ENCODE measurements around the gene C16orf86.

The C16orf86 gene

DNA sequence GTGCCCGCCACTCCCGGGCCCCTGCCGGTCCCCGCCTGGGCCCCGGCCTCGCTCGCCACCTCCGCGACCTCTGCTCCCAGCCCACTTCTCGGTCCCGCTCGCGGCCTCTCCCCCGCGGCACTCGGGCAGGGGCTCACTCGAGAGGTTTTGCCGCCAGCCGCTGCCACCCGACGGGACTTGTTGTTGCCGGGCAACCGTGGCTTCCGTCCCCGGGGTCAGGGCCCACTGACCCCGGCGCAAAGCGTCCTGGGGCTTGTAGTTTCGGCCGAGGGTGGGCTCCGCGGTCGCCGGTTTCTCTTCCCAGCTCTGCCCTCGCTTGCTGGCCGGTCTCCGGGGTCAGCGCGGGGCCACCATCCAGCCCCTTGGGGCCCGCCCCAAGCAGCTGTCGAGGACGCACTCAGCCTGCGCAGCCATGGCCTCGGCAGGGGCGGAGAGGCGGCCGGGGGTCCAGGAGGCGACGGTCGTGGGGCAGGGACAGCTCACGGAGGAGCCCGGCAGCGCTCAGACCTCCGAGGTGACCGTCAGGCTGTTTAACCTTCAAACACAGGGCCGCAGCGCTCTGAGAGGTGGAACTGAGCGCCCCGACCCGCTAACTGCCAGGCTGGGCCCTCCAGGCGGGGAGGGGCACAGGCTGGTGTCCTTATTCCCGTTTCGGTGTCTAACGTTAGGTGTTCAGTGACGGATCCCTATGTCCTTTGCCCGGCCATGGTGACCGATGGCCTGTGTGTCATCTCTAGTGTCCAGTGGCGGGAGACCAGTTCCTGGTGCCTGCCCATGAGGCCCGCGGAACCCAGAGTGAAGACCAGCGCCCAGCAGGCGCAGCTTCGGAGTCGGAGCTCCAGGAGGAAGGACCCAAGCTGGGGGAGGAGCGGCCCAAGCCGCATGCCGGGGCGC is at the start of gene C16orf86, which contains the start of gene ENKD1:
TSS of gene C16orf86 (plus strand) at position 256 of the 894 bp plus-strand sequence. CDS start at position 413, 157 bp downstream.
TSS of gene ENKD1 (minus strand) at position 192 of the 894 bp plus-strand sequence. CDS start 308 bp downstream, outside the sequence.
- peak in 12 of 14 donors; percentile 31 to 80 (median 64) for DNase-seq

DNA sequence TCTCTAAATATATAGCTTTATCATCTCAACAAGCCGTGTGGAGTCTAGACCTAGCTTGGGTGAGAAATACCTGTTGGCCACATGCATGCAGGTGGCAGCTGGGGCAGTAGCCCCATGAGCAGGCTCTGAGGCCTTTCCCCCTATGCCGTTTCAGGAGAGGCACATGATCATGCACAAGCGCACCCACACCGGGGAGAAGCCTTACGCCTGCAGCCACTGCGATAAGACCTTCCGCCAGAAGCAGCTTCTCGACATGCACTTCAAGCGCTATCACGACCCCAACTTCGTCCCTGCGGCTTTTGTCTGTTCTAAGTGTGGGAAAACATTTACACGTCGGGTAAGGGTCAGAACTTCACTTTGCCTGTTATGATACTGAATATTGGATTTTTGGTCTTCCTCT is 38.4 kb upstream of the C16orf86 start:
- no peak for DNase-seq

DNA sequence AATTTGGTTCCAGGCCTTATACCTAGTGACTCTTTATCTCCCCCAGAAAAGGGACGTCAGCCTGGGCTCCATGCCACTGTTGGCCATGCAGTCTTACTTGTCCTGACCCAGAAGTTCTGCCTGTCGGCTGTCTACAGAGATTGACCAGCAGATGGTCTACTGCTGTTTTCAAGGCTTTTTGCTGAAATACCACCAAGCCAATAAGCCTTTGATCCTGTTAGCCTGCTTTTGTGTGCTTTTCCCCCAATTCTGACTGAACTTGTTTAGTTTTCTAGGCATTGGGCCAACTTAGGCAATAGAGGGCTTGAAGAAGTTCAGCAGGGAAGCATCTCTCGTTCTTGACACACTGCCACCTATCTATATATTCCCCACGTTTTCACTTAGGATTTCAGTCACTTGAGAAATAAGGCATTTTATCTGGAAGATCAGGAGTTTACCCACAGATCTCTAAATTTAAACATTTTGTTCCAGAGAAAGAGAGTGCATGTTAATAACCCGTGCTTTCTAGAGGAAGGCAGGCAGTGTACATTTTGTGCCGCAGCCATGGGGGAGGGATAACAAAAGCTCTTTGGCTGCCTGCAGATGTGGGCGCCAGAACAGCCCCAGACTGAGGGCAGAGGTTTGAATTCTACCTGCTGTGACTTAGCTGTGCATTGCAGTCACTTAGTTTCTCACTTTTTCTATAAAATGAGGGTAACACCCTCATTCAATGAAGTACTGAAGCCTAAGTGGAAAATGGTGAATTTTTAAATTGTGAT is 34.0 kb upstream of the C16orf86 start:
- peak in 1 of 14 donors; percentile 48 for DNase-seq

DNA sequence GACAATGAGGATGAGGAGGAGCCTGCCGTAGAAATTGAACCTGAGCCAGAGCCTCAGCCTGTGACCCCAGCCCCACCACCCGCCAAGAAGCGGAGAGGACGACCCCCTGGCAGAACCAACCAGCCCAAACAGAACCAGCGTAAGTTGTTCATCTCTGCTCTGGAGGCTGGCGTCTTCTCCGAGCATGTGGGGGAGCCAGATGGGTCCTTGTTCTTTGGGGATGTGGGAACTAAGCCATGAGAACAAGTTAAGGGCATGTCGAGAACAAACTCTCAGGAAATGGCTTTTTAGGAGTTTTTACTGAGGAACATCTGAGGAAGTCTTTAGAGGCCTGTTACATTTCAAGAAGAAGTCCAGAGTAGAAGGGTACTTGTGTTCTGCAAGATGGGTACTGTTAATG is 29.9 kb upstream of the C16orf86 start:
- no peak for DNase-seq

GRCh38 chr16:67637625-67638024 is 29.0 kb upstream of the C16orf86 start:
- no peak for DNase-seq

DNA sequence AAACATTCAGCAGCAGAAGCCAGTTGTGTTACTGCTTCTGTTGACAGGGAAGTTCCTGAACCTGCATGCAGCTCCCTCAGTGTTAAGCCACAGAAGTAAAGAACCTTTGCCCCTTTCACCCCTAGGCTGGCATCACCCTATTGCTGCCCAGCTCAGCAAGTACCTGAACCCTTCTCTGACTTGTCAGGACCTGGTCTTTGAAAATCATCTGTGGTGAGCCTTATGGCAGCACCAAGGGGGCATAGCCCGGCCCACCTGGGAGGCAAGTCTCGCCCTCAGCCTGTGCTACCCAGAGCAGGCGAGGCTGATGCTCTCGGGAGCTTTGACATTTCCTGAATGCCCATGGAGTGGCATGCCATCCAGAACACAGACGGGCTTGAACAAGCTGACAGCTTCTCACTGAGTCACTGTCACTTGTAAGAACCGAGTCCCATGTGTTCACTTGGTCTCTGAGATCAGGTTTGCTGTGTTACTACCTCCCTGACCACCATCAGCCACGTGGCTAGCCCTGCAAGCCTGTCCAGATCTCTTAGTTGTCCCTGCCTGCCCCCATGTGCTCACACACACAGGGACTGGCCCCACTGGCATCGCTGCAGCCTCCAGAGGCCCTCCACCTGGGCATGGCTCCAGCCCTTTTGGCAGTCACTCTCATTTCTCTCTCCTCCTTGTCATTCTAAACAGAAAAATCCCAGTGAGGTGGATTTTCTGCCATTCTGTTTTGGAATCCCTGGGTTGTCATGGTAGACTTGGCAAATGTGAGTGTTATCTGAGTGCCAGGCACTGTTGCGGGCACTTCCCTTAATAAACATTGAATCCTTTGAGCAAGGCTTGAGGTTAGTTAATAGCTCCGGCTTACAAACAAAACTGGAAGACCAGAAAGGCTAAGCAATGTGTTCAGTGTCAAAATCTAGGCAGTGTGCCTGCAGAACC is 24.6 kb upstream of the C16orf86 start:
- DNase-seq: peak in 11 of 14 donors; percentile 11 to 94 (median 63)

GRCh38 chr16:67644038-67644437 is 22.6 kb upstream of the C16orf86 start:
- DNase-seq: no peak

- no peak for DNase-seq
Measured at GRCh38 chr16:67645397-67646121, 21.1 kb upstream of the C16orf86 start.

- no peak for DNase-seq
Measured at GRCh38 chr16:67647111-67647651, 19.4 kb upstream of the C16orf86 start.

GRCh38 chr16:67647681-67648080 is 18.9 kb upstream of the C16orf86 start:
- DNase-seq: no peak

GRCh38 chr16:67648088-67648763 is 18.4 kb upstream of the C16orf86 start:
- no peak for DNase-seq

DNA sequence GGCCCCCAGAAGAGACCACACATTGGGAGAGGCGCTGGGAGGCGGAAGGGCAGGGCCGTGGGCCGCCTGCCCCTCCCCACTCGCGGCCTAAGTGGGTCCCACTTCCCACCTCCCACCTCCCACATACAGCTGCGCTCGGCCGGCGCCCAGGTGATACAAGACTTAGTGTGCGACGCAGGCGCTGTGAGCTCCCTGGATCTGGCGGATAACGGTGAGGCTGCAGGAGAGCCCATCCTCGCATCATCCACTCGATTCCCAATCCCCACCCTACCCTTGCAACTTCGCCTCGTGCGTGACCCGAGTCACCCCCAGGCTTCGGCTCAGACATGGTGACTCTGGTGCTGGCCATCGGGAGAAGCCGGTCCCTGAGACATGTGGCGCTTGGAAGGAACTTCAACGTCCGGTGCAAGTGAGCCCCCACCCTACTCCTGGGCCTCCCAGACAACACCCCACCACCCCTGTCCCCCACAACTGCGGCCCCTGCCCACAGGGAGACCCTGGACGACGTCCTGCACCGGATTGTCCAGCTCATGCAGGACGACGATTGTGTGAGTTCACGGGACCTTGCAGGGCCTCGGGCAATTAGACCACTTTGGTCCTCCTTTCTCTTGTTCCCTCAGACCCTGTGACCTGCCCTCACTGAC is 17.7 kb upstream of the C16orf86 start:
- DNase-seq: no peak

DNA sequence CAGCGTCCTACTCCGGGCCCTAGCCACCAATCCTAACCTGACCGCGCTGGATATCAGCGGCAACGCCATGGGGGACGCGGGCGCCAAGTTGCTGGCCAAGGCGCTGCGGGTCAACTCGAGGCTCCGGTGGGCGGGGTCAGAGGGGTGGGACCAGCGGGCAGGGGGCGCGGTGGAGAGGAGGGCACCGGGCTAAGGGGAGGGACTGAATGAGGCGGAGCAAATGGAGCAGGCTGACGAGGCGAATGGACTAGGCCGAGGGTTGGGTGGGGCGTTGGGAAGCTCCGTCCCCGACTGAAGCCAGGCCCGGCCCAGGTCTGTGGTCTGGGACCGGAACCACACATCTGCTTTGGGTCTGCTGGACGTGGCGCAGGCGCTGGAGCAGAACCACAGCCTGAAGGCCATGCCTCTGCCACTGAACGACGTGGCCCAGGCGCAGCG is 17.1 kb upstream of the C16orf86 start:
- no peak for DNase-seq

GRCh38 chr16:67650023-67650422 is 16.6 kb upstream of the C16orf86 start:
- DNase-seq: no peak

DNA sequence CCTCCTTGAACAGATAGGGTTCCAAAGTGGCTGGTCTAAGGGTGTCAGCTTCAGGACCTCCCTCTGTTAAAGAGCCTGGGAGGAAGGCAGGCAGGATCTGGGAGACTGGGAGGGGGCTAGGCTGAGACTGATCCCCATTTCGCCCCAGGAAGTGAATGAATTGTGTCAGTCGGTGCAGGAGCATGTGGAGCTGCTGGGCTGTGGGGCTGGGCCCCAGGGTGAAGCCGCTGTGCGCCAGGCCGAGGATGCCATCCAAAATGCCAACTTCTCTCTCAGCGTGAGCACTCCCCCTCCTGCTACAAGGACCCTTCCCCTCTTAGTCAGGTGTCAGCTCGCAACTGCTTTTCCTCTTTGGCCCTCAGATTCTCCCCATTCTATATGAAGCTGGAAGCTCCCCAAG is 15.6 kb upstream of the C16orf86 start:
- no peak for DNase-seq

DNA sequence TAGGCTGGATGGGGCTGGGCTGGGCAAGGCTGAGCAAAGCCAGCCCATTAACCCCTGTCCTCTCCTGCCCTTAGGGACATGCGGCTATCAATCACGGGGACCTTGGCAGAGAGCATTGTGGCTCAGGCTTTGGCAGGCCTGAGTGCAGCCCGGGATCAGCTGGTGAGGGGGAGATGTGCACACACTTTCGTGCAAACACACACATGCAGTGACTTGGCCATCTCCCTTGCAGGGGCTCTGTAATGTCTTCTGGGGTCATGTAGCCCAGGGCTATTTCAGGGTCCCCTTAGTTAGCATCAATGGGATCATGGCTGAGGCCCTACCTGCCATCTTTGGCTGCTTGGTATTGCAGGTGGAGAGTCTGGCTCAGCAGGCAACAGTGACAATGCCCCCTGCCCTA is 14.8 kb upstream of the C16orf86 start:
- DNase-seq: no peak

- DNase-seq: peak in 1 of 14 donors; percentile 24
Measured at GRCh38 chr16:67652578-67653127, 14.0 kb upstream of the C16orf86 start.

DNA sequence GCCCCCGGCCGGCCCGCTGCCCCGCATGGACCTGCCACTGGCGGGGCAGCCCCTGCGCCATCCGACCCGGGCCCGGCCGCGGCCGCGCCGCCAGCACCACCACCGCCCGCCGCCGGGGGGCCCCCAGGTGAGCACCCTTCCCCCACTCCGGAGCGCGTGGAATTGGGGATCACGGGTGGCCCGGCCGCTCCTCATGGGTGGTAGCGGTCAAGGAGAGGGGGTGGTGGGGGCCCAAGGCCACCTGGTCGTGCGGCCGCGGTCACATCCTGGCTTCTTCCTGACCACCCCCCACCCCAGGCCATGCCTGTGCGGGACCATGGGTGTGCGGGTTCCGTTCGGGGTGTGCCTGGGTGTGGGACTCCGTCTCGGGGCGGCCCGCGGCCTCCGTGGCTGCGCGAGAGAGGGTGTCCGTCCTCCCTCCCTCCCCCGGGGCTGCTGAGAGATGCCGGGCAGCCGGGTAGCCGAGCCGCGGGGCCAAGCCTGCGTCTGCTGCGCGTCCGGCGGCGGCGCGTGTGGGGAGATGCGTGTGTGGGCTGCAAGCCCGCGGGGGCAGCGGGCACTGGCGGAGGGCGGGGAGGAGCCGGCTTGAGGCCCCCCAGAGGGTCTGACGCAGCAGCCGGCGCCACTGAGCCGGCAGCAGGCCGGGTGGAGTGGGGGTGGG is 13.4 kb upstream of the C16orf86 start:
- peak in 1 of 14 donors; percentile 41 for DNase-seq

- DNase-seq: no peak
Measured at GRCh38 chr16:67653789-67654402, 12.7 kb upstream of the C16orf86 start.

All from C1 segment of cervical spinal cord (tissue), 14 donors.